ENCODE measurements around the gene MYO7A.

Gene MYO7A

GRCh38 chr11:77127920-77128691 lies at the start of gene MYO7A:
Gene MYO7A, plus strand, starts transcription at chr11:77128246. Its CDS starts 2,389 bp downstream, at chr11:77130635.
- DNase-seq = peak; percentile 86

- no peak for DNase-seq
Observed at GRCh38 chr11:77079666-77080065, 48.4 kb upstream of the MYO7A start.

- DNase-seq = no peak
Observed at GRCh38 chr11:77080643-77081210, 47.3 kb upstream of the MYO7A start.

GRCh38 chr11:77081381-77081851 lies 46.6 kb upstream of the MYO7A start:
- no peak for DNase-seq

- DNase-seq = no peak
Observed at GRCh38 chr11:77081976-77082836, 45.8 kb upstream of the MYO7A start.

GRCh38 chr11:77082838-77083565 lies 45.0 kb upstream of the MYO7A start:
- no peak for DNase-seq

- no peak for DNase-seq
Observed at GRCh38 chr11:77083566-77084245, 44.3 kb upstream of the MYO7A start.

- no peak for DNase-seq
Observed at GRCh38 chr11:77084581-77085191, 43.4 kb upstream of the MYO7A start.

- DNase-seq = no peak
Observed at GRCh38 chr11:77085652-77086051, 42.4 kb upstream of the MYO7A start.

- DNase-seq = no peak
Observed at GRCh38 chr11:77086521-77087472, 41.2 kb upstream of the MYO7A start.

GRCh38 chr11:77087723-77088225 lies 40.3 kb upstream of the MYO7A start:
- DNase-seq = no peak

- no peak for DNase-seq
Observed at GRCh38 chr11:77088236-77089003, 39.6 kb upstream of the MYO7A start.

- no peak for DNase-seq
Observed at GRCh38 chr11:77089004-77089545, 39.0 kb upstream of the MYO7A start.

GRCh38 chr11:77090046-77090372 lies 38.0 kb upstream of the MYO7A start:
- no peak for DNase-seq

- DNase-seq = no peak
Observed at GRCh38 chr11:77090373-77091111, 37.5 kb upstream of the MYO7A start.

- peak; percentile 76 for DNase-seq
Observed at GRCh38 chr11:77091146-77091940, 36.7 kb upstream of the MYO7A start.

- no peak for DNase-seq
Observed at GRCh38 chr11:77092382-77092781, 35.7 kb upstream of the MYO7A start.

Data from COR-L47 (cell line).